GF-D8 (cell line): Measurements from ENCODE around the gene BUD23.
"Not testable (repeated sequence)": the region's sequence is repeated elsewhere in the genome, so short reads cannot be mapped to it uniquely, and the experiment has no call there.

Source experiments
- DNase-seq: peaks from one replicate; lab custom pipeline; 2025; lab: John Stamatoyannopoulos, UW

Gene BUD23

DNA sequence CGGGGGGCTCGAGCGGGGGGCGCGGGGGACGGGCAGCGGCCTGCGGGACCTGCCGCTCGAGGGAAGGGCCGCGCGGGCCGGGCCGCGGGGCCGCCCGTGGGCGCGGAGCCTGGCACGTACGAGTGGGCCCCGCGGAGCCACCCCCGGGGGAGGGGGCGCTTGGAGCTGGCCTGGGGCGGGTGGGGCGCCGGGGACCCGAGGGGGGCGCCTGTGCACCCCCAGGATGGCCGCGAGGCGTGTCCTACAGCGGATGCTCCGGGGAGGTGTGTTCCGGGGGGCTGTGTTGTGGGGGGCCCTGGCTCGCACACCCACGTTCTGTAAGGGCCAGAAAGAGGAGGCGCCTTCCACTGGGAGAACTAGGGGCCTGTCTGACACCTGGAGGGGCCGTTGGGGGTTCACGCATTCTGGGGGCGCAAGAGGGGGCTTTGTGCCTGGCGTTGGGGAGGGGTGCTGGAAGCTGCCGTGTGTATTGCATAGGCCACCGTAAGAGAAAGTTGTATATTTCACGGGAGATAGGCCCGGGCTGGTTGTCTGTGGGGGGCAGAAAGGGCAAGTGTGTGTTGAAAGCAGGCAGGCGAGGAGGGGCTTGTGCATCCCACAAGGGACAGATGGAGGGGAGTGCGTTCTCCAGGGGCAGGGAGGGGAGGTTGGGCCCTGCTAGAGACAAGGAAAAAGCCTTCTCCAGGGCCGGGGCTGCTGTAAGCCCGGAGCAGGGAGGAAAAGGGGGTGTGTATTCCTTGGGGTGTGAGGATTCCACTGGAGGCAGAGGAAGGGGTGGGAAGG, 15.1 kb upstream of the BUD23 start:
- DNase-seq = no peak

GRCh38 chr7:73668886-73669230, 14.5 kb upstream of the BUD23 start:
- DNase-seq = no peak

DNA sequence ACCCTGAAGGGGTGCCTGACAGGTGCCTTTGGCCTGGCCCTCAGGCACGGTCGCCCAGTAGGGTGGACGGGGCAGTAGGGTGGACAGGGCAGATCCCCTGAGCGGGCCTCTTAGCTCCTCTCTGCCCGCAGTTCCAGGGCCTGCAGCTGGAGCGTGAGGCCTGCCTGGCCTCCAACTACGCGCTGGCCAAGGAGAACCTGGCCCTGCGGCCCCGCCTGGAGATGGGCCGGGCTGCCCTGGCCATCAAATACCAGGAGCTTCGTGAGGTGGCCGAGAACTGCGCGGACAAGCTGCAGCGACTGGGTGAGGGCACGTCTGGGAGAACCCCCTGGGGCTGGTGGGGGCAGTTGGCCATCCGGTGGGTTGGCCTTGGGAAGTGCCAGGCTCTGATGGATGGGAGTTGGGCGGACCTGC, 14.1 kb upstream of the BUD23 start:
- DNase-seq = no peak

GRCh38 chr7:73669858-73670385, 13.5 kb upstream of the BUD23 start:
- DNase-seq = no peak

DNA sequence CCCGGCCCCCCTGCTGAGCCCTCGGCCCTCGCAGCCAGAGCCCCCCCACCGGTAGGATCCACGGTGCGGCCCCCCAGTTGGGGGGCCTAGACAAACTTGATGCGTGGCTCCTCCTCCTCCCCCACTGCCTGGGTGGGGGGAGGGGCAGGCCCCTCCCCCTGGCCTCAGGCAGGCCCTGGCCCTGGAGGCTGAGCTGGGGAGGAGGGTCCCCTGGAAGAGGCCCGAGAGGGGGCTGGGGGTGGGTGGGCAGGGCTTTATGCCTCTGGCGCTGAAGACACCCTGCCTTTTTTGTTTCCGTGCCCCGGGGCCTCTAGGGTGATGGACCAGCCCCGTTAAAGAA, 12.1 kb upstream of the BUD23 start:
- DNase-seq = no peak

GRCh38 chr7:73671857-73672445, 11.4 kb upstream of the BUD23 start:
- no peak for DNase-seq

- DNase-seq = no peak
These were observed 8.8 kb upstream of the BUD23 start for GRCh38 chr7:73674468-73675124.

DNA sequence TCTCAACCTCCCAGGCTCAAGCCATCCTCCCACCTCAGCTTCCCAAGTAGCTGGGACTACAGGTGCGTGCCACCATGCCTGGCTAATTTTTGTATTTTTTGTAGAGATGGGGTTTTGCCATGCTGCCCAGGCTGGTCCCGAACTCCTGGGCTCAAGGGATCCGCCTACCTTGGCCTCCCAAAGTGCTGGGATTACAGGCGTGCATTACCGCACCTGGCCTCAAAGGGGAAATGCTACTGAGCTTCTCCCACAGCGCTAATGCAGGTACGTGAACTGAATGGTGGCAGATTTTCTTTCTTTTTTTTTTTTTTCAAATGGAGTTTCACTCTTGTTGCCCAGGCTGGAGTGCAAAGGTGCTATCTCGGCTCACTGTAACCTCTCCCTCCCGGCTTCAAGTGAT, 7.3 kb upstream of the BUD23 start:
- DNase-seq = not testable (repeated sequence)

GRCh38 chr7:73678862-73679261, 4.5 kb upstream of the BUD23 start:
- DNase-seq = no peak

- no peak for DNase-seq
These were observed 3.7 kb upstream of the BUD23 start for GRCh38 chr7:73679709-73680108.

DNA sequence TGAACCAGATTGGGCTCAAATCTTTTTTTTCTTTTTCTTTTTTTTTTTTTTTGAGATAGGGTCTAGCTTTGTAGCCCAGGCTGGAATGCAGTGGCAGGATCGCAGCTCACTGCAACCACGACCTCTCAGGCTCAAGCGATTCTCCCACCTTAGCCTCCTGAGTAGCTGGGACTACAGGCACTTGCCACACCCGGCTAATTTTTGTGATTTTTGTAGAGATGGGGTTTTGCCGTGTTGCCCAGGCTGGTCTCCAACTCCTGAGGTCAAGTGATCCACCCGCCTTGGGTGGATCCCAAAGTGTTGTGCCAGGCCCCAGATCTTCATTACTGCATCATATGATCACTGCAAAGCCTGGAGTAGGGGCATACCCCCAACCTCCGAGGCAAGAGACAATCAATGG, 2.9 kb upstream of the BUD23 start:
- DNase-seq = no peak

DNA sequence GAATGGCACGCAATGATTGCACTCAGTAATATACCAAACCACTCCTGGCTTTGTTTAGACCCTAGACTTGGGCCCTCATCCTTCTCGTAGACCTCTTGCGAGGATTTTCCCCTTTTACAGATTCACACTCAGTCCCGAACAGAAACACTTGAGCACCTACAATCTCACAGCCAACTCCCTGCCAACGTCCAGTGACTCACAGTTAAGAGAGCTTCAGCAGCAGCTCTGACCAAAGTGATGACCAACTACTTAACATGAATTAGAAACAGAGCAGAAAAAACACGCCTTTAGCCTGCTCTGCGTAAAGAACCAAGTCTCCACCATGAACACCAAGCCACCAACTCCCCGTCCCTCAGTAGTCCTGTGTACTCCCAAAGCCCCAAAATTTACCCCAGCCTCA, 2.4 kb upstream of the BUD23 start:
- no peak for DNase-seq

GRCh38 chr7:73682745-73683055, 697 bp upstream of the BUD23 start:
- no peak for DNase-seq

GRCh38 chr7:73683788-73684693, 644 bp downstream of the BUD23 start:
- DNase-seq = no peak

- DNase-seq = no peak
These were observed 1.9 kb downstream of the BUD23 start for GRCh38 chr7:73685311-73685710.

GRCh38 chr7:73688288-73688687, 4.9 kb downstream of the BUD23 start:
- no peak for DNase-seq

DNA sequence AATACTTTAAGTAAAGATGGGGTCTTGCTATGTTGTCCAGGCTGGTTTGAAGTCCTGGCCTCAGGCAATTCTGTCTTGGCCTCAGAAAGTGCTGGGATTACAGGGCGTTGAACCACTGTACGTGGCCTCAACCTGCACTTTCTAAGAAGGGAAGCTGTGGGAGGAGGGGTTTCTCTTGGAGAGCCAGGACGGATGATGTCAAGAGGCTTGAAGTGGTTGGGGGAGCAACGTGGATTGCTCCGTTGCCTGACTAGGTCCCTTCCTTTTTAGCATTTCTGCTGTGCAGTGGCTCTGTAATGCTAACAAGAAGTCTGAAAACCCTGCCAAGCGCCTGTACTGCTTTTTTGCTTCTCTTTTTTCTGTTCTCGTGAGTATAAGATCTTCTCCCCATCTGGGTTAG, 7.2 kb downstream of the BUD23 start:
- no peak for DNase-seq

DNA sequence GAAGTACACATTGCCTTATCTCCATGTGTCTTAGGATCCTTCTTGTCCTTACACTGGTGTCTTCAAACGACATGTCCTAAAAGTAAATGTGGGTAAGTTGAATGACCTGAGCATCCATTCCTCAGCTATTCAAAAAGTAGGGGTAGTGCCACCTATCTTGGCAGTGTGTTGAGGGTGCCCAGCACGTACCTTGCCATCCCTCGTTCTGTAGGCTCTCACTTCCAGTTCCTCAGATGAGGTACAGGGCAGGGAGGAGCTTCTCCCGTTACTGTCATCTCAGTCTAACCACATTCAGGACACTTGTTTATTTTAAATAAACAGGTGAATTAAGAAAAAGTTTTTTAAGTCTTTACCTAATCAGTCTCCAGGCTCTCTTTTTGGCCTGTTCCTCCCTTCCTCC, 13.0 kb downstream of the BUD23 start:
- DNase-seq = no peak

- DNase-seq = no peak
These were observed 15.0 kb downstream of the BUD23 start for GRCh38 chr7:73698410-73698809.

DNA sequence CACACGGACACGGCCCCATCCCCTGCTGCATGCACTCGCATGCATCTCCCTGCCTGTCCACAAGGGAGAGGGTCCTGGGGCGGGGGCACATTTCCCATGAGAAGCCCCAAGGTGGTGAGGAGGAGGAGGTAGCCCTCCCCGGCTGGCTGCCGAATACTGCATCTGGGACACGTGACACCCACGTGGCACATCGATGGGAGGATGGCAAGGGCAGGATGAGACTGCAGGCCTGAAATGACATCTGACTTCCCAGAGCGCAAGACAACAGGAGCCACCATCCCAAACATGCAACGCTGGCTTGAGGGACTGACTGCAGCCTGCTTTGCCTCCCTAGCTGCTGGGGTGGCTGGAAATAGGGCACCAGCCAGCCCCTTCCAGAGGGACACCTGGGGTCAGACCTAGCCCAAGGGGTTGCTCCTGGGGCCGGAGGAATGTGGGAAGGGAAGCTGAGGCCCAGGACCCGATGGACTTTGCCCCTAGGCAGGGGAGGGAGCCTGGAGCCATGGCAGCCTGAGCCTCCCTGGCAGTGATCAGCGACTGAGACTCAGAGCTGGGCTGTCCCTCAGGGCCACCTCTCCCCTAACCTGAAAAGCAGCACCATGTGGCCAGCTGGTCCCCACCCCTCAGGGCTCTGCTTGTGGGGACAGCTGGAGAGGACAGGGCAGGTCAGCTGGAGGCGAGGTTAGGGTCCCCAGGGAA, 16.1 kb downstream of the BUD23 start:
- no peak for DNase-seq

DNA sequence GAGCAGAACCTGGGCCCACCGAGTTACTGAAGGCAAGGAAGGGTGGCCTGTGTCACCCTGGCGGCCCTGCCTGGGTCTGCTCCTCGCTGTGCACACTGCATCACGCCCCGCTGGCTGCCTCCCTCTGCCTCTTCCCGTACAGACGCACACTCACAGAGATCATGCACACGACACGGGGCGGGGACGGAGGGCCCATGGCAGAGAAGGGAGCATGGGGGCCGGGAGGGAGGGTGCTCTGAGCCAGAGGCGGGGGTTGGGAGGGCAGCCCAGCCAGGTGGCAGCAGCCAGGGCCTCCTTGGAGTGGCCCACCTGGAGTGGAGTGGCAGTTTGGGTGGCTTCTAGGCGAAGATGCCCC, 16.6 kb downstream of the BUD23 start:
- DNase-seq = no peak

DNA sequence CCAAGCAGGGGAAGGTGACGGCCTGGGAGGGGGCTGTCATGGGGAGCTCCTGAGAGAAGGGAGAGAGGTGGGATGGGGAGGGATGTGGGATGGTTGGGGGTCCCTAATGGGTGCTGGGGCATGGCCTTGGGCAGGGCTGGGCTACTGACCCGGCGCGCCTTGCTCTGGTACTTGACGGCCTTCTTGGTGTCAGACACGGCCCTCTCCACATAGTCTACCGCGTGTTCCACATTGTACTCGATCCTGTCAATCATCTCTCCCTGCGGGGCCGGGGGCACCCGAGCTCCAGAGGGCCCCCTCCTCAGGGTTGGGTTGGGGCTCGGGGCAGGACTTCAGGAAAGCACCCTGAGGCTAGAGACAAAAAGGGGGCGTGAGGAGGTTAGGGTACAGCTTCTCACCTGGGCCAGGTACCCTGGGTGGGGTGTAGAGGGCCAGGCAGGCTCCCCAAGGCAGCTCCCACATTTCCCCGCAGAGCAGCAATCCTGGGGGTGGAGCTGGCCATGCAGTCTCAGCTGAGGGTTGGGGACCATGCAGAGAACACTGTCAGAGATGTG, 17.3 kb downstream of the BUD23 start:
- no peak for DNase-seq
